ENCODE measurements around the gene PDE8B. TPM values are rescaled to one million over a fixed set of nuclear protein-coding genes. Genes with fewer than 3 reads are reported as not detected.

PDE8B gene
- total RNA-seq, 1 experiment from 2014 or later: not detected

- Histone ChIP-seq H2AFZ (ENCODE audit: low read length) (no peak overlapping the region), H3K4me3 (ENCODE audit: low read length) (no peak overlapping the region), H3K9me2 (replicated peaks; ENCODE audit: low read length) (no peaks in the 10 kb centered on the region), H3K4me2 (ENCODE audit: low read length) (no peak overlapping the region), H4K20me1 (ENCODE audit: low read length) (no peaks in the 10 kb centered on the region), H3K9me3 (ENCODE audit: low read length) (no peaks in the 10 kb centered on the region), H3K9ac (ENCODE audit: low read length) (no peak overlapping the region), H3K27ac (ENCODE audit: low read length) (no peak overlapping the region), H3F3A (ENCODE audit: low read length, unreplicated experiment) (no peaks in the 10 kb centered on the region), H3K79me2 (ENCODE audit: low read length) (no peaks in the 10 kb centered on the region), H3K36me3 (ENCODE audit: low read depth, low read length) (no peaks in the 10 kb centered on the region), H3K27me3 (ENCODE audit: low read length) (no peaks in the 10 kb centered on the region), H3K4me1 (ENCODE audit: insufficient read depth, low read length) (no peaks in the 10 kb centered on the region)
- intact Hi-C loops (cut with micrococcal nuclease): no loop called here
- BruUV-seq (replicated peaks): no TSS peak
- no peak for ATAC-seq
- TF ChIP-seq EZH2 (IDR thresholded peaks at IDR 0.05; ENCODE audit: low read length, unreplicated experiment): no peak
- no peak for TF ChIP-seq EZH2phosphoT487 (IDR thresholded peaks at IDR 0.05; ENCODE audit: borderline replicate concordance, low read length)
- no peak for TF ChIP-seq CTCF (conservative IDR thresholded peaks at IDR 0.05; ENCODE audit: low read depth, low read length)
- CTCF ChIA-PET: no interaction called here
- no peak for DNase-seq
- POLR2A ChIA-PET (ENCODE audit: unreplicated experiment): no interaction called here
Measured at GRCh38 chr5:77321793-77322394, 111.4 kb downstream of the PDE8B start.

GRCh38 chr5:77322406-77322805 is 111.9 kb downstream of the PDE8B start:
- ATAC-seq (no peak), DNase-seq (no peak)
- ChIA-PET CTCF (no interaction called here), POLR2A (ENCODE audit: unreplicated experiment) (no interaction called here)
- Histone ChIP-seq H3K4me1 (ENCODE audit: insufficient read depth, low read length) (no peaks in the 10 kb centered on the region), H3K9ac (ENCODE audit: low read length) (no peak overlapping the region), H3K9me3 (ENCODE audit: low read length) (no peaks in the 10 kb centered on the region), H3K9me2 (replicated peaks; ENCODE audit: low read length) (no peaks in the 10 kb centered on the region), H3K36me3 (ENCODE audit: low read depth, low read length) (no peaks in the 10 kb centered on the region), H3K27me3 (ENCODE audit: low read length) (no peaks in the 10 kb centered on the region), H3K27ac (ENCODE audit: low read length) (no peak overlapping the region), H2AFZ (ENCODE audit: low read length) (no peak overlapping the region), H3K4me3 (ENCODE audit: low read length) (no peak overlapping the region), H3K79me2 (ENCODE audit: low read length) (no peaks in the 10 kb centered on the region), H3F3A (ENCODE audit: low read length, unreplicated experiment) (no peaks in the 10 kb centered on the region), H3K4me2 (ENCODE audit: low read length) (no peak overlapping the region), H4K20me1 (ENCODE audit: low read length) (no peaks in the 10 kb centered on the region)
- BruUV-seq (replicated peaks): no TSS peak
- intact Hi-C loops (cut with micrococcal nuclease): no loop called here
- TF ChIP-seq EZH2 (IDR thresholded peaks at IDR 0.05; ENCODE audit: low read length, unreplicated experiment) (no peak), CTCF (conservative IDR thresholded peaks at IDR 0.05; ENCODE audit: low read depth, low read length) (no peak), EZH2phosphoT487 (IDR thresholded peaks at IDR 0.05; ENCODE audit: borderline replicate concordance, low read length) (no peak)

- no peaks in the 10 kb centered on the region for H3K4me1 ChIP-seq (ENCODE audit: insufficient read depth, low read length)
- CTCF ChIA-PET: no interaction called here
- ATAC-seq (no peak), DNase-seq (no peak)
- no peak overlapping the region for H3K27ac ChIP-seq (ENCODE audit: low read length)
- BruUV-seq (replicated peaks): no TSS peak
- H3K27me3 ChIP-seq (ENCODE audit: low read length): no peaks in the 10 kb centered on the region
- no peaks in the 10 kb centered on the region for H3K79me2 ChIP-seq (ENCODE audit: low read length)
- no peak overlapping the region for H2AFZ ChIP-seq (ENCODE audit: low read length)
- no peaks in the 10 kb centered on the region for H3K9me3 ChIP-seq (ENCODE audit: low read length)
- H4K20me1 ChIP-seq (ENCODE audit: low read length): no peaks in the 10 kb centered on the region
- TF ChIP-seq CTCF (conservative IDR thresholded peaks at IDR 0.05; ENCODE audit: low read depth, low read length): no peak
- TF ChIP-seq EZH2 (IDR thresholded peaks at IDR 0.05; ENCODE audit: low read length, unreplicated experiment): no peak
- no peak for TF ChIP-seq EZH2phosphoT487 (IDR thresholded peaks at IDR 0.05; ENCODE audit: borderline replicate concordance, low read length)
- H3K9ac ChIP-seq (ENCODE audit: low read length): no peak overlapping the region
- POLR2A ChIA-PET (ENCODE audit: unreplicated experiment): no interaction called here
- no peak overlapping the region for H3K4me3 ChIP-seq (ENCODE audit: low read length)
- no peaks in the 10 kb centered on the region for H3K36me3 ChIP-seq (ENCODE audit: low read depth, low read length)
- no peaks in the 10 kb centered on the region for H3K9me2 ChIP-seq (replicated peaks; ENCODE audit: low read length)
- intact Hi-C loops (cut with micrococcal nuclease): no loop called here
- no peaks in the 10 kb centered on the region for H3F3A ChIP-seq (ENCODE audit: low read length, unreplicated experiment)
- H3K4me2 ChIP-seq (ENCODE audit: low read length): no peak overlapping the region
Measured at GRCh38 chr5:77325921-77326541, 115.6 kb downstream of the PDE8B start.
